Kidney epithelial cell (primary cell): ENCODE data around the gene USB1. TPM values are rescaled to one million over a fixed set of nuclear protein-coding genes. Genes with fewer than 3 reads are reported as not detected.

ENCODE experiments used
- DNase-seq: peaks from one replicate; pipeline ENCODE4 v3.0.0-alpha.2; 2010; ENCODE audit warnings: low read depth
- H3K27me3 ChIP-seq: 2 replicates; pipeline ENCODE4 v1.6.0; 2011; ENCODE audit warnings: low read length; ENCODE audit not compliant: control insufficient read depth, insufficient read depth
- H3K36me3 ChIP-seq: 2 replicates; pipeline ENCODE4 v1.5.1; 2011; ENCODE audit warnings: low read length; ENCODE audit not compliant: control insufficient read depth, insufficient read depth
- H3K4me3 ChIP-seq: 2 replicates; pipeline ENCODE4 v1.5.1; 2011; ENCODE audit warnings: low read depth, mild to moderate bottlenecking, control low read depth, low read length
- total RNA-seq: library from RNA; depleted of rRNA; stranded (reverse); fragments of >200 nt; gene quantifications from 2 replicates; pipeline ENCODE4 v1.2.3, GENCODE V29; 2015
- TF ChIP-seq, protein P1 (sequence below): IDR thresholded peaks from 2 replicates; pipeline ENCODE4 v1.5.1; 2011; ENCODE audit warnings: mild to moderate bottlenecking, moderate library complexity, low read length, control low read depth, inconsistent platforms; ENCODE audit not compliant: insufficient read depth, poor library complexity, severe bottlenecking

Gene USB1
- total RNA-seq, 1 donor from 2014 or later: 50.2 TPM

DNA sequence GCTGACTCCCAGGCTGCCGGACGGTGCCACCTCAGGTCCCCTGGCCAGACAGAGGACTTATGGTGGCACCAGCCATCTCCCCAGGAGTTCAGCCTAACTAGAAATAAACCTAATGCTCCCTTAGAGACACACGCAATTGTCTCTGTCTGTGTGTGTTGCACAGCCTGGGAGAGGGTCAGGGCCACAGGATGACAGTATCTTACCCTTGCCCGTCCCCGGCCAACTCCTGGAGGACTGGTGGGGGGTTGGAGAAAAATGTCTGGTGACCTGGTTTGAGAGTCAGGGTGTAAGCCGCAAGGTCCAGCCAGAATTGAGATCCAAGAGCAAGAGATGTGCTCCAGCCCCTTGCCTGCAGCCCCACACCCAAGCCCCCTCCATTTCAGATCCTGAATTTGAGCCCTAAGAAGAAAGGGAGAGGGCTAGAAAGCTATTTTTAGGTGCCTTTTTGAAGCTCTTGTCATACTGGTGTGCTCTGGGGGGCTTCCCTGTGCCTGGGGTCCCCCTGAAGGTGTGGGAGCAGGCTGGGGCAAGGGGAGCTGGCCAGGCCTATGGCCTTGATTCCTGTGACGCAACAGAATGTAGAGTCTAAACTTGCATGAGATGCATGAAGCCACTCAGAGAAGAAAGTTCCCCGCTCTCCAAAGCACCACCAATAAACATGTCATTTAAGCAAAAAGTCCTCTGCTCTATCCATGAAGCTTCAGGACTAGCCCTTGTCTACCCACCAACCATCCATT lies 13.6 kb upstream of the USB1 start:
- Histone ChIP-seq H3K27me3 (peaks cover 16% of the 10 kb centered on the region), H3K4me3 (no peak overlapping the region), H3K36me3 (no peaks in the 10 kb centered on the region)
- TF ChIP-seq, protein P1, sequence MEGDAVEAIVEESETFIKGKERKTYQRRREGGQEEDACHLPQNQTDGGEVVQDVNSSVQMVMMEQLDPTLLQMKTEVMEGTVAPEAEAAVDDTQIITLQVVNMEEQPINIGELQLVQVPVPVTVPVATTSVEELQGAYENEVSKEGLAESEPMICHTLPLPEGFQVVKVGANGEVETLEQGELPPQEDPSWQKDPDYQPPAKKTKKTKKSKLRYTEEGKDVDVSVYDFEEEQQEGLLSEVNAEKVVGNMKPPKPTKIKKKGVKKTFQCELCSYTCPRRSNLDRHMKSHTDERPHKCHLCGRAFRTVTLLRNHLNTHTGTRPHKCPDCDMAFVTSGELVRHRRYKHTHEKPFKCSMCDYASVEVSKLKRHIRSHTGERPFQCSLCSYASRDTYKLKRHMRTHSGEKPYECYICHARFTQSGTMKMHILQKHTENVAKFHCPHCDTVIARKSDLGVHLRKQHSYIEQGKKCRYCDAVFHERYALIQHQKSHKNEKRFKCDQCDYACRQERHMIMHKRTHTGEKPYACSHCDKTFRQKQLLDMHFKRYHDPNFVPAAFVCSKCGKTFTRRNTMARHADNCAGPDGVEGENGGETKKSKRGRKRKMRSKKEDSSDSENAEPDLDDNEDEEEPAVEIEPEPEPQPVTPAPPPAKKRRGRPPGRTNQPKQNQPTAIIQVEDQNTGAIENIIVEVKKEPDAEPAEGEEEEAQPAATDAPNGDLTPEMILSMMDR: no peak
- DNase-seq: no peak

DNA sequence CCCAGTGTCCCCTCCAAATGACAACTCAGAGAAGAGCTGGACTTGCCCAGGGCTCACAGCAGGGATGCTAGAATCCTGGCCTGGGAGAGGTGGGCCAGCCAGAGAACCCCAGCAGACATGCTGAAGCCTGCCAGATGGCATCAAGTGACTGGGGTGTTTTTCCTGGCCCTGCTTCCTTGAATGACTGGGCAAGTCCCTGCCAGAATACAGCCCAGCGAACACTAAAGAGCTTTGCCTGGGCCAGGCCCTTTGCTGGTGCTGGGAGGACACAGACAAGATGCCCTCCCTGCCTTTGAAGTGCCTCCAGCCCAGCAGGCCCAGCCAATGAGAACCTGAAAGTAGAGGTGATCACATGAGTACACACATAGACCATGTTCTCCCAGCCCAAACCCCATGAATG lies 12.3 kb upstream of the USB1 start:
- no peak for DNase-seq
- H3K36me3 ChIP-seq: peaks cover 2% of the 10 kb centered on the region
- H3K27me3 ChIP-seq: peaks cover 16% of the 10 kb centered on the region
- TF ChIP-seq, protein P1: no peak
- H3K4me3 ChIP-seq: no peak overlapping the region

DNA sequence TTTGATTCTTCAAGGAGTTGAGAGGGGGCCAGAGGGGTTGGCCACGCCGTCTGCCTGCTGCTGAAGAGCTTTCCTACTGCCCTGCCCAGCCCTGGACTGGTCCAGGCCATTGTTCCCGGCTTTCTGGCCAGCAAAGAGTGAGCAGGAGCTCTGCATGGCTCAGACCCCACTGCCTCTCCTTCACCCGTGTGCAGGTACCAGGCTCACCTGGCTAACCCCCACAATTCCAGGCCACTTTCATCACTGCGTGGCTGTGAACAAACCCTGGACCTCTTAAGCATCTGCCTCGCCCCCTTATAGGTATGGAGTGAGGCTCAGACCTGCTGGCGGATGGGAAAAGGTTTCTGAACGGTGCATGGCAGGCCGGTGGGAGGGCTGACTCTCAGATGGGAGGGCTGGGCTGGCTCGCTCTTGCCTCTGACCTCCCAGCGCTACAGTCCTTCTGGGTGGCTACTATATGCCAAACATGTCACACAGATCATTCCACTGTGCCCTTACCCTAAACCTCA lies 9.6 kb upstream of the USB1 start:
- TF ChIP-seq, protein P1: no peak
- Histone ChIP-seq H3K36me3 (peaks cover 2% of the 10 kb centered on the region), H3K4me3 (no peak overlapping the region)

DNA sequence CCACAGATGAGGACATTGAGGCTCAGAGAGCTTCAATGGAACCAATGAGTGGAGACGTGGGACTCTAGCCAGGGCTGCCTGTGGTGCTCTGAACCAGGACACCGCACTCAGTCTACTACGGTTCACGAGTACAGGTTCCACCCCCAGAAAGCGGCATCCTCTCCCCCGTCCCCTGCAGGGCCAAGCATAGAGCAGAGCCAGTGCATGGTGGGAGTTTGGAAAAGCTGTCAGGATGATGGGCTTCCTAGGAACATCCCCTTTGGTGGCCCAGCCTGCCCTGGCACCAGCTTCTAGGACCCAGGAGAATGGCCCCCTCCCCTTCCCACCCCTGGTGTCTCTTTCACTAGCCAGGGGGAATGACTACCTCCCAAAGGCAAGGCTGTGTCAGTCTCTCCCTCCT lies 9.1 kb upstream of the USB1 start:
- DNase-seq: no peak
- Histone ChIP-seq H3K4me3 (no peak overlapping the region), H3K27me3 (peaks cover 1% of the 10 kb centered on the region), H3K36me3 (peaks cover 2% of the 10 kb centered on the region)
- TF ChIP-seq, protein P1: no peak

More for the DNA sequence above, 9.6 kb upstream of the USB1 start:
- H3K27me3 ChIP-seq: peaks cover 2% of the 10 kb centered on the region
- DNase-seq: no peak

DNA sequence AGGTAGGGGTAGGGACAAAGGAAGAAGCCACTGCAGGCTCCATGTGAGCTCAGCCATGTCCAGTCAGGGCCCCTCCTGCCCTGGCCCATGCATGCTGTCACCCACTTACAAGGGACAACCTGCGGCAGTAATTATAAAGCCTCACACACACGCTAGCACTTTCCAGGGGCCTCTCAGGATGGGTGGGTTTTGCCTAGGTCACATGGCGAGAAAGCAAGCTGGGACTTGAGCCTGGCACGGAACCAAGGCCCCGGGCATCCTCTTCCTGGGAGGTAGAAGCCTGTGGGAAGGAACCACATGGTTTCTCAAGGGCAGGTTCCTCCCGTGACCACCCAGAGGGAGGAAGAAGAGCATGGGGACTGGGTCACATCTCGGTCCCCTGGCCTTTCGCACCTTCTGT lies 7.8 kb upstream of the USB1 start:
- no peaks in the 10 kb centered on the region for H3K27me3 ChIP-seq
- no peak overlapping the region for H3K4me3 ChIP-seq
- H3K36me3 ChIP-seq: peaks cover 2% of the 10 kb centered on the region
- TF ChIP-seq, protein P1: no peak
- DNase-seq: no peak

DNA sequence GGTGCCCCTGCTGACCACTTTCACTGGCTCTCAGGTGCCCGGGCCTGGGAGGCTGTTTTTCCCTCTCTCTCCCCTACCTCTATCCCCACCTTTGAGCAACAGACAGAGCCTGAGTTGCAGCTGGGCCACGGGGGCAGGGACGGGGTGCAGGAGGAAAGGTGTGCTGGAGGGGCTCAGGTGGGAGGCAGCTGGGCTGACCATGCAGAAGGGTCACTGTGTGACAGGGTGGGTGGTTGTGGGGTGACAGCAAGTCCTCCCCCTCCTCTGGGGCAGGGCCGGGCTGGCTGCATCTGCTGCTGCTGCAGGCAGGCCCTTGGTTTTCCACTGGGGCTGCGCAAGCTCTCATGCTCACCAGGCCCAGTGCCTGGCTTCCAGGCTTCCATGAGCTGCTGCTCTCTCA lies 7.3 kb upstream of the USB1 start:
- TF ChIP-seq, protein P1: no peak
- Histone ChIP-seq H3K36me3 (peaks cover 2% of the 10 kb centered on the region), H3K27me3 (no peaks in the 10 kb centered on the region), H3K4me3 (no peak overlapping the region)
- DNase-seq: no peak
